ENCODE measurements around the gene LAMB1.
"Not testable (repeated sequence)": the region's sequence is repeated elsewhere in the genome, so short reads cannot be mapped to it uniquely, and the experiment has no call there.

Gene LAMB1

GRCh38 chr7:107898997-107899594 is 103.9 kb downstream of the LAMB1 start:
- Mint-ChIP-seq H3K36me3 (ENCODE audit: low read depth) (peaks cover 44% of the 10 kb centered on the region), H3K9me3 (no peaks in the 10 kb centered on the region), H3K4me1 (no peaks in the 10 kb centered on the region), H3K27me3 (ENCODE audit: low read depth) (no peaks in the 10 kb centered on the region), H3K27ac (no peak overlapping the region), H3K4me3 (no peak overlapping the region)
- TF ChIP-seq, protein P1, sequence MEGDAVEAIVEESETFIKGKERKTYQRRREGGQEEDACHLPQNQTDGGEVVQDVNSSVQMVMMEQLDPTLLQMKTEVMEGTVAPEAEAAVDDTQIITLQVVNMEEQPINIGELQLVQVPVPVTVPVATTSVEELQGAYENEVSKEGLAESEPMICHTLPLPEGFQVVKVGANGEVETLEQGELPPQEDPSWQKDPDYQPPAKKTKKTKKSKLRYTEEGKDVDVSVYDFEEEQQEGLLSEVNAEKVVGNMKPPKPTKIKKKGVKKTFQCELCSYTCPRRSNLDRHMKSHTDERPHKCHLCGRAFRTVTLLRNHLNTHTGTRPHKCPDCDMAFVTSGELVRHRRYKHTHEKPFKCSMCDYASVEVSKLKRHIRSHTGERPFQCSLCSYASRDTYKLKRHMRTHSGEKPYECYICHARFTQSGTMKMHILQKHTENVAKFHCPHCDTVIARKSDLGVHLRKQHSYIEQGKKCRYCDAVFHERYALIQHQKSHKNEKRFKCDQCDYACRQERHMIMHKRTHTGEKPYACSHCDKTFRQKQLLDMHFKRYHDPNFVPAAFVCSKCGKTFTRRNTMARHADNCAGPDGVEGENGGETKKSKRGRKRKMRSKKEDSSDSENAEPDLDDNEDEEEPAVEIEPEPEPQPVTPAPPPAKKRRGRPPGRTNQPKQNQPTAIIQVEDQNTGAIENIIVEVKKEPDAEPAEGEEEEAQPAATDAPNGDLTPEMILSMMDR (IDR thresholded peaks at IDR 0.05; ENCODE audit: unreplicated experiment in 3 of 3): no peak

GRCh38 chr7:107892367-107892741 is 110.6 kb downstream of the LAMB1 start:
- Mint-ChIP-seq H3K4me1 (peaks cover 24% of the 10 kb centered on the region), H3K36me3 (ENCODE audit: low read depth) (peaks cover 38% of the 10 kb centered on the region), H3K4me3 (peak overlapping the region; percentile 96 to 97 (median 97)), H3K27ac (peak overlapping the region; percentile 79 to 98 (median 83))
- H3K9me3 Mint-ChIP-seq; H3K27me3 Mint-ChIP-seq (ENCODE audit: low read depth): not testable (repeated sequence)

DNA sequence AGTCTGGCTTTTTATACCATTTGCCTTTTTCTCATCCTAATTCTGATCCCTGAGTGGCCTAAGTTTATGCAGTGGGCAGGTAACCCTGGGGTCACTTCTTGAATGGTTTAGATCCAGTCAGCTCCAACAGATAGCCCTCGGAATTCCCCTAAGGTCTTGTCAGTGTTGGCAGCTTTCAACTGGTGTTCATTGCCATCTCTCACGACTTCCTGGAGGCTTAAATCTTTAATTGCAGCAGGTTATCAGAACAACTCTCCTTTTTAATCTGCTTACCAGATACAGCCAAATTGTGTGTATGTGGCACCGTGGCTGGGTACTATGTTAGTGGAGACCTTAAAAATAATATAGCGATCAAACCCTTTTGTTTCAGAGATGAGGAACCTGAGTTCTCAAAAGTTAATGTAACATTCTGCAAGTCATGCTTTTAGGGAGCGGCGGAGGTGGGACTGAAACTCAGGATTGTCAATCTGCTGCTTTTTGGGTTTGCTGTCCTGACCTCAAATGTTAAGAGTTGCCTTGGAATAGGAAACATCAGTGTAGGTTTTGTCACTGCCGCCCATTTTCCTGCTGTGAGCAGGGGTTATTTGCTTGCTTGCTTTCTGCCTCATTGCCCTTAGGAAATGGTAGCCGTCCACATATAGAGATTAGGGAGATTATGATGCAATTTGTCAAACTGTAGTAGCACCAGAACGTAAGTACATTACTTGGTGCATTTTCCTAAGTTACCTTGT is 111.2 kb downstream of the LAMB1 start:
- Mint-ChIP-seq H3K27me3 (ENCODE audit: low read depth) (no peaks in the 10 kb centered on the region), H3K27ac (peak overlapping the region; percentile 79 to 98 (median 83)), H3K9me3 (no peaks in the 10 kb centered on the region), H3K36me3 (ENCODE audit: low read depth) (peaks cover 33% of the 10 kb centered on the region), H3K4me3 (peak overlapping the region; percentile 96 to 97 (median 97)), H3K4me1 (peaks cover 24% of the 10 kb centered on the region)
- TF ChIP-seq, protein P1 (IDR thresholded peaks at IDR 0.05; ENCODE audit: unreplicated experiment in 3 of 3): no peak

DNA sequence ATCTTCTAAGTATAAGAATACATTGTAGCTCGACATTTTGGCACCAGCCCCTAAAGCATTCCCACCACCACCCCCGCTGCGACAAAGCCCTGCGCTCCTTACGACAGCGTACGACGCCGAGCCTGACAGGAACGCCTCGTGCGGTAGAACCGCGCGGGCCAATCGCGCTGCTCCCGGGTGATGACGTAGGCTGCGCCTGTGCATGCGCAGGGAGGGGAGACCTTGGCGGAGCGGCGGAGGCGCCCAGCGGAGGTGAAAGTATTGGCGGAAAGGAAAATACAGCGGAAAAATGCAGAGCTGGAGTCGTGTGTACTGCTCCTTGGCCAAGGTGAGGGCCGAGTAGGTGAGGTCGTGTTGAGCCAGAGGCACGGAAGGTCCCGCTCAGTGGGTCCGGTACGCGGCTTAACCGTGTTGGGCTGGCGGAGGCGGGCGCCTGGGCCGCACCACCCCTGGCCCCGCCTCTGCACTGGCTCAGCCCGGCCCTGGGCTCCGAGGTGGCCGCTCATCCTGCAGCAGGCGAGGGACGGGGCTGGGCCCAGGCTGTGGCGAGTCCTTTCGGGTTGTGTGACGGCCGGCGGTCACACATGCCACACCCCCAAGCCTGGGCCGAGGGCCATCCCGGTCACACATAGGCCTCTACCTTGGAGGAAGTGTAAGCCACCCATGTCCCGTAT is 111.9 kb downstream of the LAMB1 start, which contains the start of gene DLD:
DLD (plus strand) TSS at position 222 of the 674 bp plus-strand sequence; CDS start at position 290, 68 bp downstream.
- H3K4me3 Mint-ChIP-seq: peak within 1 kb of the TSS; percentile 96 to 97 (median 97)
- TF ChIP-seq, protein P1 (IDR thresholded peaks at IDR 0.05; ENCODE audit: unreplicated experiment in 3 of 3): no peak
- no peaks in the 10 kb centered on the region for H3K9me3 Mint-ChIP-seq
- H3K4me1 Mint-ChIP-seq: peaks cover 24% of the 10 kb centered on the region
- peaks cover 29% of the 10 kb centered on the region for H3K36me3 Mint-ChIP-seq (ENCODE audit: low read depth)
- H3K27me3 Mint-ChIP-seq (ENCODE audit: low read depth): no peaks in the 10 kb centered on the region
- peak within 1 kb of the TSS; percentile 83 to 98 (median 95) for H3K27ac Mint-ChIP-seq

DNA sequence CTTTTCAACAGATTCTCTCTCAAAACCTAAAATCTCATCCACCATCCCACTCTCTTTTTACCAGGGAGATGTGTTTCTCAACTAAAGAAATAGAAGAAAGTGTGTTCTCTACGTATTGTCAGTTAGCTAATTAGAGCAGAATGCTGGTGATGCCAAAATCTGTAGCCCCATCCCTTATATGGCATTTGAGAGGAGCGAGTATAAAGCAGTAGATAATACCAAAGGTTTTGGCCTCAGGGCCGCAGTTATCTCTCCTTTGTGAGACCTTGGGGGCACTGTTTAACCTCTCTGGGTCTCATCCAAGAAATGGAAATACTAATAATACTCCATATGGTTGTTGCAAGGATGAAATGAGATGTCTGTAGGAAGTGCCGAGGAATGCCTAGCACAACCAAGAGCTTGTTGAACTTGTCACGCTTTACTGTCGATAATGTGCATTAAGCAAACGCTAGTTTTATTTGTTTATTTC is 112.4 kb downstream of the LAMB1 start:
- Mint-ChIP-seq H3K27ac (peak overlapping the region; percentile 83 to 98 (median 95)), H3K27me3 (ENCODE audit: low read depth) (no peaks in the 10 kb centered on the region), H3K4me1 (peaks cover 24% of the 10 kb centered on the region), H3K4me3 (peak overlapping the region; percentile 96 to 97 (median 97)), H3K36me3 (ENCODE audit: low read depth) (peaks cover 24% of the 10 kb centered on the region), H3K9me3 (no peaks in the 10 kb centered on the region)
- TF ChIP-seq, protein P1 (IDR thresholded peaks at IDR 0.05; ENCODE audit: unreplicated experiment in 3 of 3): no peak

DNA sequence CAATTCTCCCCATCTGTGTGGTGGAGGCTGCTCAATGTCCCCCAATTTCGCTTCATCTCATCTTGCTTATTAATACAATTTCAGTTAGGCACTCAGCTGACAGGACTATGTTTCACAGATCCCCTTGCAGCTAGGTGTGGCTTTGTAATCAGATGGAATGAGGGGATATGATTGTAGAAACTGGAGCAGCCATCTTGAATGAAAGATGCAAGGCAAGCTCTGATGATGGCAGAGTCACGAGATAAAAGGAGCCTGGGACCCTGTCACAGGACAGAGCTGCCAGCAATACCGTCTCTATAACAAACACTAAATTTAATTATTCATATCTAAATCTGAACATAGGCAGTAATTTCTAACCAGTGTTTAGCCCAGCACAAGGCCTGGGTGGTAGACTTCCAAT is 113.0 kb downstream of the LAMB1 start:
- peaks cover under 1% of the 10 kb centered on the region for H3K27me3 Mint-ChIP-seq (ENCODE audit: low read depth)
- H3K9me3 Mint-ChIP-seq: no peaks in the 10 kb centered on the region
- H3K36me3 Mint-ChIP-seq (ENCODE audit: low read depth): peaks cover 19% of the 10 kb centered on the region
- TF ChIP-seq, protein P1 (IDR thresholded peaks at IDR 0.05; ENCODE audit: unreplicated experiment in 3 of 3): no peak
- H3K27ac Mint-ChIP-seq: peak overlapping the region; percentile 83 to 98 (median 95)
- H3K4me1 Mint-ChIP-seq: peaks cover 24% of the 10 kb centered on the region
- peak overlapping the region; percentile 96 to 97 (median 97) for H3K4me3 Mint-ChIP-seq

DNA sequence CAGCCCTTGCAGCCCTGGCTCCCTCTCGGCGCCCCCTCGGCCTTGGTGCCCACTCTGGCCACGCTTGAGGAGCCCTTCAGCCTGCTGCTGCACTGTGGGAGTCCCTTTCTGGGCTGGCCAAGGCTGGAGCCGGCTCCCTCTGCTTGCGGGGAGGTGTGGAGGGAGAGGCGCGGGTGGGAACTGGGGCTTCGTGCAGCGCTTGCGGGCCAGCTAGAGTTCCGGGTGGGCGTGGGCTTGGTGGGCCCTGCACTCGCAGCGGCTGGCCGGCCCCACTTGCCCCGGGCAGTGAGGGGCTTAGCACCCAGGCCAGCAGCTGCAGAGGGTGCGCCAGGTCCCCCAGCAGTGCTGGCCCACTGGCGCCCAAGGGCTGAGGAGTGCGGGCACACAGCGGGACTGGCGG is 115.1 kb downstream of the LAMB1 start:
- not testable (repeated sequence) for H3K9me3 Mint-ChIP-seq, H3K4me3 Mint-ChIP-seq

More for the DNA sequence above, 115.1 kb downstream of the LAMB1 start:
- Mint-ChIP-seq H3K27me3 (ENCODE audit: low read depth) (peaks cover 12% of the 10 kb centered on the region), H3K4me1 (peaks cover 13% of the 10 kb centered on the region)
- not testable (repeated sequence) for H3K27ac Mint-ChIP-seq; H3K36me3 Mint-ChIP-seq (ENCODE audit: low read depth)
